Thymus (tissue), 11 donors: Measurements from ENCODE around the gene ELP5. TPM values are rescaled to one million over a fixed set of nuclear protein-coding genes. Genes with fewer than 3 reads are reported as not detected.

Experiments
- DNase-seq, 9 donors: peaks; one replicate each; pipeline ENCODE4 v3.0.0-alpha.2; 2013; ENCODE audit warnings: low spot score in 9 of 9, low read depth in 6 of 9, missing footprints in 1 of 9
- H3K27ac ChIP-seq, 2 donors: one replicate each; pipeline ENCODE4 v1.5.1; 2013; ENCODE audit warnings: control low read depth in 1 of 2, low read depth in 1 of 2, low read length in 1 of 2, mild to moderate bottlenecking in 1 of 2, moderate library complexity in 1 of 2
- H3K27me3 ChIP-seq, 2 donors: one replicate each; pipeline ENCODE4 v1.5.1; 2013; ENCODE audit warnings: low read length in 1 of 2; ENCODE audit not compliant: control insufficient read depth in 2 of 2, insufficient read depth in 1 of 2
- H3K36me3 ChIP-seq, 2 donors: one replicate each; pipeline ENCODE4 v1.5.1; 2013; ENCODE audit warnings: low read length in 1 of 2, mild to moderate bottlenecking in 1 of 2, moderate library complexity in 1 of 2; ENCODE audit not compliant: control insufficient read depth in 2 of 2, insufficient read depth in 2 of 2
- H3K4me1 ChIP-seq, 2 donors: one replicate each; pipeline ENCODE4 v1.5.1; 2013; ENCODE audit warnings: low read length in 2 of 2; ENCODE audit not compliant: control insufficient read depth in 2 of 2, insufficient read depth in 2 of 2
- H3K4me3 ChIP-seq, 2 donors: one replicate each; pipeline ENCODE4 v1.5.1; 2013; ENCODE audit warnings: low read length in 2 of 2, control low read depth in 1 of 2, mild to moderate bottlenecking in 1 of 2
- H3K9me3 ChIP-seq, 2 donors: one replicate each; pipeline ENCODE4 v1.5.1; 2013; ENCODE audit warnings: low read length in 1 of 2, mild to moderate bottlenecking in 1 of 2; ENCODE audit not compliant: control insufficient read depth in 2 of 2, insufficient read depth in 1 of 2
- WGBS: extraction: QIAGEN DNeasy Blood & Tissue Kit; methylation state at CpG from one replicate; pipeline ENCODE4 v1.1.7; 2013; 5-methylcytosine and 5-hydroxymethylcytosine counted together
- polyA plus RNA-seq: library from polyadenylated mRNA; stranded (reverse); fragments of 200-250 nt; gene quantifications from one replicate; pipeline ENCODE4 v1.2.3, GENCODE V29; 2013
- total RNA-seq: library from RNA; stranded (reverse); fragments of 120-200 nt; gene quantifications from one replicate; pipeline ENCODE4 v1.2.4, GENCODE V29; 2013
- donor health status: healthy.

Gene ELP5
- total and polyA plus RNA-seq, 2 donors, result 35.9 to 50.7 TPM

DNA sequence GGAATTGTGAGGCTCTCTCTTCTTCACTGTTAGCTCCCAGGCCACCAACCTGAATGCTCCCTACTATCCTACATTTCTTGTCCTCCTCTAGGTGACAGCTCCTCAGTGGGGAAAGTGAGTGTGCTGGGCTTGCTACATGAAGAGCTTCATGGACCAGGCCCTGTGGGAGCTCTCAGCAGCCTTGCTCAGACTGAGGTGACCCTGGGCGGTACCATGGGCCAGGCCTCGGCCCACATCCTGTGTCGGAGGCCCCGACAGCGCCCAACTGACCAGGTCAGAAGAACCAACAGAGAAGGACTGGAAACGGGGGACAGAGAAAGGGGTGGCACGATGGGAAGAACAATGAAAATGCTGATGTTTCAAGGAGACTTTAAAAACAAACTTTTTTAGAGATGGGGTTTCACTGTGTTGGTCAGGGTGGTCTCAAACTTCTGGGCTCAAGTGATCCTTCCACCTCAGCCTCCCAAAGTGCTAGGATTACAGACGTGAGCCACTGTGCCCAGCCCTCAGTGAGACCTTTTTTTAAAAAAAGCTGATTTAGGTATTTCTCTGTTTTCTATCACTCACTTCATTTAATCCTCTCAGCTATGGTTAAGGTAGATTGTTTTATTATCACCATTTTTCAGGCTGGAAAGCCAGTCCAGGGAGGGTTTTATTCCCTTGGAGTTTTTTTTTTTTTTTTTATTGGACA is 4.9 kb downstream of the ELP5 start:
- no peak for DNase-seq
- 97% methylated on average over 8 of the region's 8 CpGs for WGBS
- H3K4me1 ChIP-seq, result peaks cover 7 to 16% of the 10 kb centered on the region in 2 donors
- peaks cover 21% of the 10 kb centered on the region in 2 donors for H3K27me3 ChIP-seq
- H3K27ac ChIP-seq, result no peak overlapping the region
- H3K9me3 ChIP-seq, result peaks cover 0 to 4% of the 10 kb centered on the region in 2 donors
- no peak overlapping the region for H3K4me3 ChIP-seq
- peaks cover 45 to 48% of the 10 kb centered on the region in 2 donors for H3K36me3 ChIP-seq

DNA sequence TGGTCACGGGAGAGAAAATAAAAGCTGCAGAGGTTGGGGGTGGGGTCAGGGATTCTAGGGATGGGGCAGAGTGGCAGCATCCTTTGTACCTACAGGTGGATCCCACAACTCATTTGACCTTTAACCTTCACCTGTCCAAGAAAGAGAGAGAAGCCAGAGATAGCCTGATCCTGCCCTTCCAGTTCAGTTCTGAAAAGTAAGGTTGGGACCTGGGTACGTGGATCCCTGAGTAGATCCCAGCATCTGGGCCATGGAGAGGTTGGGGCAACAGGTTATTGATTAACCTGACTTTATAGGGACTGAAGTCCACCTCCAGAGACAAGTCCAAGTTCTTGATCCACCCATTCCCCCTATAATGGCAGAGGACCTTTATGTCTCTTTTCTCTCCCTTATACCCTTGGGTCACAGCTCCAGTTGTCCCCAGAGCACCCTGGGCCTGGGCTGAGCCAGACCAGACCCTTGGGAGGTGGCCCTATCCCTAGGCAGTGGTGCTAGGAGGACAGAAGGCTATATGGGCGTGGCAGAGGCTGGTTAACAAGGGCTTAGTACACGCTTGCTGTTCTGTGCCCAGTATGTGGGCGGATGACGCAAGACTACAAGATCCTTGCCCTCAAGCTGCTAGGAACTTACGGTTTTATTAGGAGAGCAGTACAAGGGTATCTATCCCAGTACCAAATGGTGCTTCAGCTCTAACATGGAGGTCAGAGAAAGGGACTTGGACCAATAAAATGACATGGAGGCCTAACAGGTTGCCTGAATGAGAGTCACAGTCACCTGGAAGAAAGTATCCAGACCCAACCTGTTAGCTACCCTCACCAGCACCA is 6.9 kb downstream of the ELP5 start:
- WGBS, result 96% methylated on average over 7 of the region's 7 CpGs
- DNase-seq, result no peak
- peaks cover 45 to 47% of the 10 kb centered on the region in 2 donors for H3K36me3 ChIP-seq
- H3K27ac ChIP-seq, result no peak overlapping the region
- peaks cover 15 to 31% of the 10 kb centered on the region in 2 donors for H3K4me1 ChIP-seq
- peaks cover 36 to 42% of the 10 kb centered on the region in 2 donors for H3K27me3 ChIP-seq
- H3K4me3 ChIP-seq, result no peak overlapping the region
- H3K9me3 ChIP-seq, result peaks cover 0 to 7% of the 10 kb centered on the region in 2 donors

DNA sequence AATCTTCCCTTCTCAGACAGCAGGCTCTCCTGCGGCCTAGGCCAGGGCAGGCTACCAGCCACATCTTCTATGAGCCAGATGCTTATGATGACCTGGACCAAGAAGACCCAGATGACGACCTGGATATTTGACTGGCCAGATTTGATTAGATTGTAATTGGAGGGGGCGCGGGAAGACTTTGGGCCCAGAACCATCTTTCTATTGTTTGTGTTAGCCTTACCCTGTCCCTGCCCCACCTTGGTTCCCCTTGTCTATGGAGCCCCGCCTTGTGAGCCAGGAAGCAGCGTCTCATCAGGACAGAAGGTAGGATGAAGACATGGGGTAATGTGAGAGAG is 7.5 kb downstream of the ELP5 start:
- Histone ChIP-seq H3K4me3 (no peak overlapping the region), H3K27me3 (peaks cover 39 to 48% of the 10 kb centered on the region in 2 donors), H3K9me3 (peaks cover 0 to 7% of the 10 kb centered on the region in 2 donors), H3K4me1 (peaks cover 15 to 31% of the 10 kb centered on the region in 2 donors), H3K36me3 (peaks cover 41 to 43% of the 10 kb centered on the region in 2 donors), H3K27ac (no peak overlapping the region)
- WGBS, result 97% methylated on average over 6 of the region's 6 CpGs
- no peak for DNase-seq

DNA sequence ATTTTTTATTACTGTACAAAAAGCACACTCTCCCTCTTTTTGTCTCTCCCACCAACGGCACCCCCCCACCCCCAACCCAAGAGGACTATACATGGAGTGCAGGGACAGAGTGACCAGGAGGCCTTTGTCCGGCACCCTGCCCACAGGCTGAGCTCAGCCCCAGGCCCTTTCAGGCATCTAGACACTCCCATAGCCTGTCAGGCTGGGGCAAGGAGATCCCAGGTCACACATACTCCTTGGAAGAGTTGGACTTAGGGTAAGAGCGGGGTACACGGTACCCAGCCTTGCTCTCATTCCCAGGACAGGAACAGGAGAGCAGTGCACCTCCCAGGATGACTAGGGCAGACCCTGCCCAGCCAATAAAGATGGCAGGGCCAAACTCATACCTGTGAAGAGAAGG is 8.1 kb downstream of the ELP5 start:
- no peak overlapping the region for H3K4me3 ChIP-seq
- DNase-seq, result no peak
- peaks cover 36 to 39% of the 10 kb centered on the region in 2 donors for H3K36me3 ChIP-seq
- 94% methylated on average over 4 of the region's 4 CpGs for whole genome bisulfite sequencing
- peaks cover 0 to 7% of the 10 kb centered on the region in 2 donors for H3K9me3 ChIP-seq
- peaks cover 39 to 51% of the 10 kb centered on the region in 2 donors for H3K27me3 ChIP-seq
- H3K4me1 ChIP-seq, result peaks cover 15 to 31% of the 10 kb centered on the region in 2 donors
- no peak overlapping the region for H3K27ac ChIP-seq

- peaks cover 15 to 31% of the 10 kb centered on the region in 2 donors for H3K4me1 ChIP-seq
- H3K9me3 ChIP-seq, result peaks cover 0 to 7% of the 10 kb centered on the region in 2 donors
- peaks cover 36% of the 10 kb centered on the region in 2 donors for H3K36me3 ChIP-seq
- H3K27ac ChIP-seq, result peak overlapping the region in 1 of 2 donors; percentile 25
- 12% methylated on average over 54 of the region's 54 CpGs for WGBS
- peaks cover 39 to 58% of the 10 kb centered on the region in 2 donors for H3K27me3 ChIP-seq
- H3K4me3 ChIP-seq, result peak overlapping the region; percentile 8 to 45
- DNase-seq, result peak in 1 of 9 donors; percentile 28
Observed at GRCh38 chr17:7260651-7261378, 8.8 kb downstream of the ELP5 start.

DNA sequence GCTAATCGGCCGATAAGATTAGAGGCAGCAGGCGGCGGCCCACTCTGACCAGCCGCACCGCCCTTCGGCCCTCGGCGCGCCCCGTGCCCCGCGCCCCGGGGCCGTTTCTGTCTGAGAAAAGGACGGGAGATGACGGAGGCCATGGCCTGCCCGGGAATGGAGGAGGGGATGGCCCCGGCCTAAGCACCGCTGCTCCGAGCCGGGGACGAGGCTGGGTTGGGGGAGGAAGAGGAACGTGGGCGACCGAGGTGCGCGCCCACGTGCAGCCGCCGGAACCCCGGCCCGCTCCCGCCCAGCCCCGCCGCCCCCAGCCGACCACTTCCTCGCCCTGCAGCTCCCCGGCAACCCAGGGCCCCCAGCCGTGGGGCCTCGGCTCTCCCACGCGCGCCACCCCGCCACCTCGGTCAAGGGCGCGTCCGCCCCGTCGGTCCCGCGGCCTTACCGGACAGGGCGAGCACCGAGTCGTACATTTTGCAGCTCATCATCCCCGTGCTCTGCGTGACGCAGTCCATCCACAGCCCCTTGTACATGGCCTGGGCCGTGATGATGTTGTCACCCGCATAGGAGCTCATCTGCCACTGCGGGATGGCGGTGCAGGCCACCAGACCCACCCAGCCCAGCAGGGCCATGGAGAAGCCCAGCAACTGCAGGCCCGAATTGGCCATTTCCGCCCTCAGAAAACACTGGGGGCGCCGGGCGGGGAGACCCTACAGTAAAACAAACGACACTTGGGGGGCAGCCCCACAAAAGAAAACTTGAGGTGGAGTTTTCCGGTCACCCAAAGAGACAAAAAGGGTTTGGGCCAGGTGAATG is 9.6 kb downstream of the ELP5 start:
- Histone ChIP-seq H3K36me3 (peaks cover 28 to 30% of the 10 kb centered on the region in 2 donors), H3K27me3 (peaks cover 39 to 64% of the 10 kb centered on the region in 2 donors), H3K27ac (peak overlapping the region in 1 of 2 donors; percentile 25), H3K4me1 (peaks cover 15 to 31% of the 10 kb centered on the region in 2 donors), H3K4me3 (peak overlapping the region; percentile 8 to 45), H3K9me3 (peaks cover 0 to 7% of the 10 kb centered on the region in 2 donors)
- peak in 1 of 9 donors; percentile 30 for DNase-seq
- 9% methylated on average over 71 of the region's 71 CpGs for WGBS

GRCh38 chr17:7262192-7262934 is 10.3 kb downstream of the ELP5 start, which contains the start of gene CLDN7:
CLDN7 (minus strand) TSS chr17:7262478; CDS start chr17:7262043, 435 bp downstream.
- Histone ChIP-seq H3K9me3 (peaks cover 0 to 3% of the 10 kb centered on the region in 2 donors), H3K27ac (peak within 1 kb of the TSS in 1 of 2 donors; percentile 60), H3K4me1 (peaks cover 15 to 31% of the 10 kb centered on the region in 2 donors), H3K27me3 (peaks cover 39 to 70% of the 10 kb centered on the region in 2 donors), H3K4me3 (peak within 1 kb of the TSS; percentile 8 to 45), H3K36me3 (peaks cover 21 to 25% of the 10 kb centered on the region in 2 donors)
- 10% methylated on average over 64 of the region's 64 CpGs for WGBS
- peak in 1 of 9 donors; percentile 26 for DNase-seq
